ENCODE data around the gene YPEL5. TPM values are rescaled to one million over a fixed set of nuclear protein-coding genes. Genes with fewer than 3 reads are reported as not detected.

YPEL5 gene
- total and polyA plus RNA-seq, 10 of the 15 experiments (the other 5 are each of a cell fraction or from before 2014, with no cell fraction given) = 18.8 to 47.3 (median 21.7) TPM

- TF ChIP-seq, protein P1, sequence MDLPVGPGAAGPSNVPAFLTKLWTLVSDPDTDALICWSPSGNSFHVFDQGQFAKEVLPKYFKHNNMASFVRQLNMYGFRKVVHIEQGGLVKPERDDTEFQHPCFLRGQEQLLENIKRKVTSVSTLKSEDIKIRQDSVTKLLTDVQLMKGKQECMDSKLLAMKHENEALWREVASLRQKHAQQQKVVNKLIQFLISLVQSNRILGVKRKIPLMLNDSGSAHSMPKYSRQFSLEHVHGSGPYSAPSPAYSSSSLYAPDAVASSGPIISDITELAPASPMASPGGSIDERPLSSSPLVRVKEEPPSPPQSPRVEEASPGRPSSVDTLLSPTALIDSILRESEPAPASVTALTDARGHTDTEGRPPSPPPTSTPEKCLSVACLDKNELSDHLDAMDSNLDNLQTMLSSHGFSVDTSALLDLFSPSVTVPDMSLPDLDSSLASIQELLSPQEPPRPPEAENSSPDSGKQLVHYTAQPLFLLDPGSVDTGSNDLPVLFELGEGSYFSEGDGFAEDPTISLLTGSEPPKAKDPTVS (IDR thresholded peaks at IDR 0.05; ENCODE audit: low read depth, low read length) = no peak
- no peak for TF ChIP-seq CREM (IDR thresholded peaks at IDR 0.05; ENCODE audit: low read depth)
- TF ChIP-seq CEBPZ (IDR thresholded peaks at IDR 0.05; ENCODE audit: low read depth, low read length) = no peak
- TF ChIP-seq SMAD5 (IDR thresholded peaks at IDR 0.05; ENCODE audit: low read depth) = no peak
- no peak for TF ChIP-seq ATF7 (IDR thresholded peaks at IDR 0.05; ENCODE audit: low read depth)
Measured at GRCh38 chr2:30134582-30134981, 12.2 kb upstream of the YPEL5 start (continued).

DNA sequence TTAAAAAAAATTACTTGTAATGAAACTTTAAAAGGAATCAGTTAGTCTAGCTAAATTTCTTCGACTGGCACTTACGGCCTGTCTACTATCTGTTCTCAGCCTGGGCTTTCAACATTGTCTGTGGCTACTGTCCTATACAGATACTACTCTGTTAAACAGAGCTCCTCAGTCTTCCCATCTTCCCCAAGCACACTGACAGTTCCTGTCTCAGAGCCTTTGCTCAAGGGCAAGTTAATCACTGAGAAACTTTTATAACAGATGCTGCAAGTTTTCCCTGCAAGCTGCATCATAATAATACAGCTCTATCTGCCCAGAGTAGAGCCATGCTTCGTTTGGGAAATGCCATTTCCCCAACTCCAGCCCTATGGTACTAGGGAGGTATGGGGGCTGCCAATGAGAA is 11.3 kb upstream of the YPEL5 start:
- no TSS peak for BruUV-seq (replicated peaks)
- POLR2A ChIA-PET = no interaction called here
- TF ChIP-seq ZNF24 (IDR thresholded peaks at IDR 0.05) (no peak), PBX3 (IDR thresholded peaks at IDR 0.05; ENCODE audit: insufficient replicate concordance, low read depth, low read length) (no peak), IKZF1 (conservative IDR thresholded peaks at IDR 0.05) (no peak), CHD4 (IDR thresholded peaks at IDR 0.05) (no peak), POLR2A (IDR thresholded peaks at IDR 0.05; ENCODE audit: low read depth, low read length) (no peak), BHLHE40 (IDR thresholded peaks at IDR 0.05; ENCODE audit: borderline replicate concordance in 1 of 2, low read depth in 2 of 2, low read length in 1 of 2) (no peak), RAD51 (IDR thresholded peaks at IDR 0.05) (no peak), STAT3 (IDR thresholded peaks at IDR 0.05; ENCODE audit: low read depth, low read length) (no peak)
- TF ChIP-seq, protein P2, sequence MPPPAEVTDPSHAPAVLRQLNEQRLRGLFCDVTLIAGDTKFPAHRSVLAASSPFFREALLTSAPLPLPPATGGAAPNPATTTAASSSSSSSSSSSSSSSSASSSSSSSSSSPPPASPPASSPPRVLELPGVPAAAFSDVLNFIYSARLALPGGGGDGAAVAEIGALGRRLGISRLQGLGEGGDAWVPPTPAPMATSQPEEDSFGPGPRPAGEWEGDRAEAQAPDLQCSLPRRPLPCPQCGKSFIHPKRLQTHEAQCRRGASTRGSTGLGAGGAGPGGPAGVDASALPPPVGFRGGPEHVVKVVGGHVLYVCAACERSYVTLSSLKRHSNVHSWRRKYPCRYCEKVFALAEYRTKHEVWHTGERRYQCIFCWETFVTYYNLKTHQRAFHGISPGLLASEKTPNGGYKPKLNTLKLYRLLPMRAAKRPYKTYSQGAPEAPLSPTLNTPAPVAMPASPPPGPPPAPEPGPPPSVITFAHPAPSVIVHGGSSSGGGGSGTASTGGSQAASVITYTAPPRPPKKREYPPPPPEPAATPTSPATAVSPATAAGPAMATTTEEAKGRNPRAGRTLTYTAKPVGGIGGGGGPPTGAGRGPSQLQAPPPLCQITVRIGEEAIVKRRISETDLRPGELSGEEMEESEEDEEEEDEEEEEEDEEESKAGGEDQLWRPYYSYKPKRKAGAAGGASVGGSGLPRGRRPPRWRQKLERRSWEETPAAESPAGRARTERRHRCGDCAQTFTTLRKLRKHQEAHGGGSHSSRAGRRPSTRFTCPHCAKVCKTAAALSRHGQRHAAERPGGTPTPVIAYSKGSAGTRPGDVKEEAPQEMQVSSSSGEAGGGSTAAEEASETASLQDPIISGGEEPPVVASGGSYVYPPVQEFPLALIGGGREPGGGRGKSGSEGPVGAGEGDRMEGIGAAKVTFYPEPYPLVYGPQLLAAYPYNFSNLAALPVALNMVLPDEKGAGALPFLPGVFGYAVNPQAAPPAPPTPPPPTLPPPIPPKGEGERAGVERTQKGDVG (CRISPR knock-in tag; IDR thresholded peaks at IDR 0.05) = no peak

More for the DNA sequence above, 11.3 kb upstream of the YPEL5 start:
- ATAC-seq (no peak), FAIRE-seq (no peak), DNase-seq (ENCODE audit: low read depth, low spot score) (no peak)
- in situ Hi-C loops (cut with MboI) = no loop called here
- Histone ChIP-seq H3K9me3 (replicated peaks; ENCODE audit: control insufficient read depth, insufficient read depth, low read length) (no peaks in the 10 kb centered on the region), H3K4me2 (ENCODE audit: control insufficient read depth, insufficient read depth) (no peak overlapping the region), H3K27me3 (replicated peaks in 1 of 2; ENCODE audit: control insufficient read depth in 2 of 2, insufficient read depth in 2 of 2, low read length in 1 of 2) (no peaks in the 10 kb centered on the region), H3K27ac (ENCODE audit: control insufficient read depth, insufficient read depth) (no peak overlapping the region), H3K4me1 (ENCODE audit: control insufficient read depth, insufficient read depth, low read length) (0 out of 2 replicates have a peak, but pooled peaks cover 3% of the 10 kb centered on the region), H3K9ac (ENCODE audit: control insufficient read depth, insufficient read depth, low read length) (no peak overlapping the region), H3K4me3 (no peak overlapping the region), H4K20me1 (ENCODE audit: control insufficient read depth, insufficient read depth) (no peaks in the 10 kb centered on the region), H3K36me3 (ENCODE audit: control insufficient read depth in 2 of 2, insufficient read depth in 2 of 2, low read length in 1 of 2) (no peaks in the 10 kb centered on the region), H3K79me2 (ENCODE audit: control insufficient read depth, insufficient read depth, low read length) (no peaks in the 10 kb centered on the region), H2AFZ (ENCODE audit: control insufficient read depth, low read depth, low read length) (no peak overlapping the region)
- RAD21 ChIA-PET (ENCODE audit: unreplicated experiment) = interaction anchor here (0.8 kb wide), 1 partner anchor 11 kb away, joined by 4 read pairs; the partner anchor contains the start of gene YPEL5
- CTCF ChIA-PET = interaction anchor here (0.8 to 1.6 kb wide), 8 partner anchors 14 to 572 kb away, joined by 3 to 7 read pairs (median 4); no protein-coding TSS in a partner anchor
- 47% methylated on average over 3 of the region's 3 CpGs for WGBS (ENCODE audit: insufficient coverage, insufficient replicate concordance, low lambda C conversion rate, missing lambda C conversion rate)
- intact Hi-C loops (cut with micrococcal nuclease; ENCODE audit: unreplicated experiment) = no loop called here
- SMC1A ChIA-PET (ENCODE audit: uncharacterized antibody, unreplicated experiment) = interaction anchor here (0.9 to 1.7 kb wide), 5 partner anchors 11 to 576 kb away, joined by 3 to 6 read pairs (median 4); no protein-coding TSS in a partner anchor

Data from GM12878 (cell line).